Measurements from ENCODE around the gene CABLES2.

GRCh38 chr20:62408055-62408454 lies 970 bp upstream of the CABLES2 start:
- TF ChIP-seq, protein P1, sequence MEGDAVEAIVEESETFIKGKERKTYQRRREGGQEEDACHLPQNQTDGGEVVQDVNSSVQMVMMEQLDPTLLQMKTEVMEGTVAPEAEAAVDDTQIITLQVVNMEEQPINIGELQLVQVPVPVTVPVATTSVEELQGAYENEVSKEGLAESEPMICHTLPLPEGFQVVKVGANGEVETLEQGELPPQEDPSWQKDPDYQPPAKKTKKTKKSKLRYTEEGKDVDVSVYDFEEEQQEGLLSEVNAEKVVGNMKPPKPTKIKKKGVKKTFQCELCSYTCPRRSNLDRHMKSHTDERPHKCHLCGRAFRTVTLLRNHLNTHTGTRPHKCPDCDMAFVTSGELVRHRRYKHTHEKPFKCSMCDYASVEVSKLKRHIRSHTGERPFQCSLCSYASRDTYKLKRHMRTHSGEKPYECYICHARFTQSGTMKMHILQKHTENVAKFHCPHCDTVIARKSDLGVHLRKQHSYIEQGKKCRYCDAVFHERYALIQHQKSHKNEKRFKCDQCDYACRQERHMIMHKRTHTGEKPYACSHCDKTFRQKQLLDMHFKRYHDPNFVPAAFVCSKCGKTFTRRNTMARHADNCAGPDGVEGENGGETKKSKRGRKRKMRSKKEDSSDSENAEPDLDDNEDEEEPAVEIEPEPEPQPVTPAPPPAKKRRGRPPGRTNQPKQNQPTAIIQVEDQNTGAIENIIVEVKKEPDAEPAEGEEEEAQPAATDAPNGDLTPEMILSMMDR (IDR thresholded peaks at IDR 0.05; ENCODE audit: low read length), result no peak
- no peak for TF ChIP-seq EZH2 (IDR thresholded peaks at IDR 0.05; ENCODE audit: borderline replicate concordance, low read length)

Data from OCI-LY1 (cell line).